Measurements from ENCODE around the gene BATF3.
"Not testable (repeated sequence)": the region's sequence is repeated elsewhere in the genome, so short reads cannot be mapped to it uniquely, and the experiment has no call there.

BATF3 gene

GRCh38 chr1:212655668-212656440 lies 43.8 kb downstream of the BATF3 start:
- DNase-seq: no peak

GRCh38 chr1:212652609-212653008 lies 47.0 kb downstream of the BATF3 start:
- no peak for DNase-seq

- no peak for DNase-seq
Observed at GRCh38 chr1:212651977-212652376, 47.7 kb downstream of the BATF3 start.

GRCh38 chr1:212651521-212651920 lies 48.1 kb downstream of the BATF3 start:
- no peak for DNase-seq

- DNase-seq: no peak
Observed at GRCh38 chr1:212650228-212650627, 49.4 kb downstream of the BATF3 start.

GRCh38 chr1:212649020-212649419 lies 50.6 kb downstream of the BATF3 start:
- DNase-seq: no peak

- DNase-seq: no peak
Observed at GRCh38 chr1:212648431-212648830, 51.2 kb downstream of the BATF3 start.

GRCh38 chr1:212647004-212647403 lies 52.6 kb downstream of the BATF3 start:
- DNase-seq: no peak

- DNase-seq: no peak
Observed at GRCh38 chr1:212646588-212646987, 53.1 kb downstream of the BATF3 start.

GRCh38 chr1:212645546-212646543 lies 53.8 kb downstream of the BATF3 start:
- no peak for DNase-seq

GRCh38 chr1:212644866-212645545 lies 54.6 kb downstream of the BATF3 start:
- DNase-seq: no peak

- no peak for DNase-seq
Observed at GRCh38 chr1:212643877-212644276, 55.8 kb downstream of the BATF3 start.

- DNase-seq: no peak
Observed at GRCh38 chr1:212641956-212642355, 57.7 kb downstream of the BATF3 start.

- DNase-seq: no peak
Observed at GRCh38 chr1:212640223-212640878, 59.3 kb downstream of the BATF3 start.

GRCh38 chr1:212639524-212639923 lies 60.1 kb downstream of the BATF3 start:
- not testable (repeated sequence) for DNase-seq

- DNase-seq: no peak
Observed at GRCh38 chr1:212638492-212639151, 61.0 kb downstream of the BATF3 start.

- DNase-seq: no peak
Observed at GRCh38 chr1:212637902-212638301, 61.7 kb downstream of the BATF3 start.
